ENCODE measurements around the gene BMP10.

DNA sequence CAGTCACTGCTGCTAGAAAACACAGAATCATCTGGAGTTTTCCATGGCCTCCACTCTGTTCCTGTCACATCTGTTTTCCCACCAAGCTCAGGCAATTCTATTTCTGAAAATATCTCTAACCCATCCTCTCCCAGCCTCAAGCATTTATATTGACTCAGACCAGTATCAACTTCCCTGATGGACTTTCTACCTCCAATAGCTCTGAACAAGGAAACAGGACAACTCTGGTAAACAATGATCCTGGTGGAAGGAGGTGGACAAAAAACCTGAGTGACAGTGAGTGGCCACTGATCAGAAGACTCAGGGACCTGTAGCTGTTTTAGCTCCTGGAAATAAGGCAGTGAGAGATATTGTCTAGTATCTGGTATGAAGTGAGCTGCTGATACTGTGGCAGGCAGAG, 23.4 kb downstream of the BMP10 start:
- TF ChIP-seq, protein P1, sequence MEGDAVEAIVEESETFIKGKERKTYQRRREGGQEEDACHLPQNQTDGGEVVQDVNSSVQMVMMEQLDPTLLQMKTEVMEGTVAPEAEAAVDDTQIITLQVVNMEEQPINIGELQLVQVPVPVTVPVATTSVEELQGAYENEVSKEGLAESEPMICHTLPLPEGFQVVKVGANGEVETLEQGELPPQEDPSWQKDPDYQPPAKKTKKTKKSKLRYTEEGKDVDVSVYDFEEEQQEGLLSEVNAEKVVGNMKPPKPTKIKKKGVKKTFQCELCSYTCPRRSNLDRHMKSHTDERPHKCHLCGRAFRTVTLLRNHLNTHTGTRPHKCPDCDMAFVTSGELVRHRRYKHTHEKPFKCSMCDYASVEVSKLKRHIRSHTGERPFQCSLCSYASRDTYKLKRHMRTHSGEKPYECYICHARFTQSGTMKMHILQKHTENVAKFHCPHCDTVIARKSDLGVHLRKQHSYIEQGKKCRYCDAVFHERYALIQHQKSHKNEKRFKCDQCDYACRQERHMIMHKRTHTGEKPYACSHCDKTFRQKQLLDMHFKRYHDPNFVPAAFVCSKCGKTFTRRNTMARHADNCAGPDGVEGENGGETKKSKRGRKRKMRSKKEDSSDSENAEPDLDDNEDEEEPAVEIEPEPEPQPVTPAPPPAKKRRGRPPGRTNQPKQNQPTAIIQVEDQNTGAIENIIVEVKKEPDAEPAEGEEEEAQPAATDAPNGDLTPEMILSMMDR (IDR thresholded peaks at IDR 0.05) = no peak
- TF ChIP-seq POLR2A (IDR thresholded peaks at IDR 0.05) = no peak

All from ovary (tissue), 3 donors.